Measurements from ENCODE around the gene OR8D1. TPM values are rescaled to one million over a fixed set of nuclear protein-coding genes. Genes with fewer than 3 reads are reported as not detected.

OR8D1 gene
- polyA plus RNA-seq (2013): not detected in 2 replicates

DNA sequence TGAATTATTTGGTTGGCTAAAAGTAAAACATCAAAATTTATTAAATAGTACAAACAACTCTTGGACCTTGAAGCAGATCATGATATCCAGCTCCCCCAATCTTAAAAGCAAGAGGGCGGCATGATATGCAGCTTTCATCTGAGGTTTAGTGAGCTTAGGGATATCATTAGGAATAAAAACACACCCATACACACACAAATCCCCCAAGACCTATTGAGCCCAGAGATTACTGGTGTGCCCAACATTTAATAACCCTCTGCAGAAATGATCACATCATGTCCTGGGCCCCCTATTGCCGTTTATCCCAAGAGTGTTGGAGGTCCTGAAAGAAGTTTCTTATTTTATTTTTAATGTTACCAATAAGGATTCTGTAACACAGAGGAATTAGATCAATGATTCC lies at the start of gene OR8D1:
OR8D1 (minus strand) TSS at position 101 of the 400 bp plus-strand sequence. CDS start 3,183 bp downstream, outside the sequence.
- no peak within 1 kb of the TSS for H3K9ac ChIP-seq (ENCODE audit: low read length)
- H3K4ac ChIP-seq (ENCODE audit: low read depth, low read length): no peak within 1 kb of the TSS
- H4K8ac ChIP-seq (ENCODE audit: low read depth, low read length): no peak within 1 kb of the TSS
- no peak within 1 kb of the TSS for H2BK120ac ChIP-seq (ENCODE audit: insufficient read depth, low read length, poor library complexity)
- WGBS (ENCODE audit: extremely low coverage, insufficient coverage, insufficient read length): no CpG with 5 or more reads among the region's 2 CpGs
- no peak within 1 kb of the TSS for H4K91ac ChIP-seq (ENCODE audit: low read depth, low read length)
- no peak within 1 kb of the TSS for H3K4me3 ChIP-seq (ENCODE audit: low read depth, low read length)
- no peak within 1 kb of the TSS for H2AK5ac ChIP-seq (ENCODE audit: low read length)
- H2BK12ac ChIP-seq (ENCODE audit: low read length): no peak within 1 kb of the TSS
- H3K36me3 ChIP-seq (ENCODE audit: control insufficient read depth in 1 of 2, insufficient read depth in 2 of 2, low read length in 2 of 2): no peaks in the 10 kb centered on the region
- no peak within 1 kb of the TSS for H3K14ac ChIP-seq (ENCODE audit: low read length)
- H3K23ac ChIP-seq (ENCODE audit: low read length): no peak within 1 kb of the TSS
- no peaks in the 10 kb centered on the region for H3K27me3 ChIP-seq (ENCODE audit: insufficient read depth, low read length)
- H3K4me1 ChIP-seq (ENCODE audit: control insufficient read depth in 1 of 2, insufficient read depth in 2 of 2, low read length in 2 of 2): no peaks in the 10 kb centered on the region
- H2AFZ ChIP-seq (ENCODE audit: insufficient read depth, low read length, poor library complexity): no peak within 1 kb of the TSS
- no peak for DNase-seq
- H2BK5ac ChIP-seq (ENCODE audit: low read depth, low read length, poor library complexity): no peak within 1 kb of the TSS
- H4K12ac ChIP-seq (ENCODE audit: low read depth, low read length): no peak within 1 kb of the TSS
- H3K79me1 ChIP-seq (ENCODE audit: low read length): no peaks in the 10 kb centered on the region
- H3K9me3 ChIP-seq (ENCODE audit: insufficient read depth, low read depth, low read length): no peaks in the 10 kb centered on the region
- no peaks in the 10 kb centered on the region for H3K79me2 ChIP-seq (ENCODE audit: control insufficient read depth, insufficient read depth, low read length, poor library complexity)
- H3K18ac ChIP-seq (ENCODE audit: low read length): no peak within 1 kb of the TSS
- H3K27ac ChIP-seq (ENCODE audit: low read depth, low read length): no peak within 1 kb of the TSS
- H3K4me2 ChIP-seq (ENCODE audit: low read length): no peak within 1 kb of the TSS

DNA sequence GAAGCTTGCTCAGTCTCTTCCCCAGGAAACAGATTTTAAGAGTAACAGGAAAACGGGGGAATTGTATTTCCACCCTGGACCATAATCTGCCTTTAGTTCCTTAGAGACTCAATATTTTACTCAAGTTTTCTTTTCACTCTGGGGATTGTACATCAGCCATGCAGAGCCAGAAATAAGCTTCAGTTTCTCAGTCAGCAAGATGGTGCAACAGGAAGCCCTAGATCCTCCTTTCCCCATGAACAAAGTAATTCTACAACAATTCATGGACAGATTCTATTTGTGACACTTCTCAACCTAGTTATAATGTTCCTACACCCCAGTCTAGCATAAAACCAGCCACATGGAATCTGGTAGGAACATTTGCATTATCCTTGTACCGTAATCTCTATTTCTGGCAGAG lies 45.8 kb upstream of the OR8D1 start:
- no peak for DNase-seq
- Histone ChIP-seq H2AK5ac (ENCODE audit: low read length) (no peak overlapping the region), H3K79me1 (ENCODE audit: low read length) (no peaks in the 10 kb centered on the region), H3K9ac (ENCODE audit: low read length) (no peak overlapping the region), H2BK5ac (ENCODE audit: low read depth, low read length, poor library complexity) (no peak overlapping the region), H2AFZ (ENCODE audit: insufficient read depth, low read length, poor library complexity) (no peak overlapping the region), H3K79me2 (ENCODE audit: control insufficient read depth, insufficient read depth, low read length, poor library complexity) (no peaks in the 10 kb centered on the region), H3K4me3 (ENCODE audit: low read depth, low read length) (no peak overlapping the region), H3K4me1 (ENCODE audit: control insufficient read depth in 1 of 2, insufficient read depth in 2 of 2, low read length in 2 of 2) (no peaks in the 10 kb centered on the region), H3K14ac (ENCODE audit: low read length) (no peak overlapping the region), H3K4me2 (ENCODE audit: low read length) (no peak overlapping the region), H3K27ac (ENCODE audit: low read depth, low read length) (no peak overlapping the region), H2BK120ac (ENCODE audit: insufficient read depth, low read length, poor library complexity) (no peak overlapping the region), H3K9me3 (ENCODE audit: insufficient read depth, low read depth, low read length) (no peaks in the 10 kb centered on the region), H3K4ac (ENCODE audit: low read depth, low read length) (no peak overlapping the region), H3K36me3 (ENCODE audit: control insufficient read depth in 1 of 2, insufficient read depth in 2 of 2, low read length in 2 of 2) (no peaks in the 10 kb centered on the region), H3K23ac (ENCODE audit: low read length) (no peak overlapping the region), H3K27me3 (ENCODE audit: insufficient read depth, low read length) (no peaks in the 10 kb centered on the region), H4K12ac (ENCODE audit: low read depth, low read length) (no peak overlapping the region), H4K8ac (ENCODE audit: low read depth, low read length) (no peak overlapping the region), H4K91ac (ENCODE audit: low read depth, low read length) (no peak overlapping the region), H3K18ac (ENCODE audit: low read length) (no peak overlapping the region), H2BK12ac (ENCODE audit: low read length) (no peak overlapping the region)
- no CpG with 5 or more reads among the region's 2 CpGs for WGBS (ENCODE audit: extremely low coverage, insufficient coverage, insufficient read length)

DNA sequence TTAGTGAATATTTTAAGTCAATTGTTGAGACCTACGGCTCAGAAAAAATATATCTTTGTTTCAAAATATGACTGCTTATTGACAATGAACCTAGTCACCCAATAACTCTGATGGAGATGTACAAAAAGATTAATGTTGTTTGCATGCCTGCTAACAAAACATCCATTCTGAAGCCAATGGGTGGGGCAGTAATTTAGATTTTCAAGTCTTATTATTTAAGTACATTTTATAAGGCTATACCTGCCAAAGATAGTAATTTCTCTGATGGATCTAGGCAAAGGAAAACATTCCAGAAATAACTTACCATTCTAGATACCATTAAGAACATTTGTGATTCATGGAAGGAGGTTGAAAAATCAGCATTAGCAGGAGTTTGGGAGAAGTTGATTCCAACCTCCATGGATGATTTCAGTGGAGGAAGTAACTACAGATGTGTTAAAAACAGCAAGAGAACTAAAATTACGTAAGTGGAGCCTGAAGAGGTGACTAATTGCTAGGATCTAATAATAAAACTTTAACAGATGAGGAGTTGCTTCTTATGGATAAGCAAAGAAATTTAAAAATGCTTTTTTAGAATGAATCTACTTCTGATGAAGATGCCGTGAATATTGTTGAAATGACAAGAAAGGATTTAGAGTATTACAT lies 32.7 kb upstream of the OR8D1 start:
- no peaks in the 10 kb centered on the region for H3K36me3 ChIP-seq (ENCODE audit: control insufficient read depth in 1 of 2, insufficient read depth in 2 of 2, low read length in 2 of 2)
- H3K4me1 ChIP-seq (ENCODE audit: control insufficient read depth in 1 of 2, insufficient read depth in 2 of 2, low read length in 2 of 2): no peaks in the 10 kb centered on the region
- H3K9ac ChIP-seq (ENCODE audit: low read length): no peak overlapping the region
- no peak overlapping the region for H3K4me2 ChIP-seq (ENCODE audit: low read length)
- no peak overlapping the region for H3K4ac ChIP-seq (ENCODE audit: low read depth, low read length)
- H2BK12ac ChIP-seq (ENCODE audit: low read length): no peak overlapping the region
- no peaks in the 10 kb centered on the region for H3K27me3 ChIP-seq (ENCODE audit: insufficient read depth, low read length)
- no peak overlapping the region for H4K12ac ChIP-seq (ENCODE audit: low read depth, low read length)
- no peak overlapping the region for H3K18ac ChIP-seq (ENCODE audit: low read length)
- no CpG with 5 or more reads among the region's 3 CpGs for WGBS (ENCODE audit: extremely low coverage, insufficient coverage, insufficient read length)
- no peak overlapping the region for H2BK120ac ChIP-seq (ENCODE audit: insufficient read depth, low read length, poor library complexity)
- no peak overlapping the region for H2AFZ ChIP-seq (ENCODE audit: insufficient read depth, low read length, poor library complexity)
- no peaks in the 10 kb centered on the region for H3K79me1 ChIP-seq (ENCODE audit: low read length)
- no peaks in the 10 kb centered on the region for H3K9me3 ChIP-seq (ENCODE audit: insufficient read depth, low read depth, low read length)
- no peaks in the 10 kb centered on the region for H3K79me2 ChIP-seq (ENCODE audit: control insufficient read depth, insufficient read depth, low read length, poor library complexity)
- H3K4me3 ChIP-seq (ENCODE audit: low read depth, low read length): no peak overlapping the region
- H2BK5ac ChIP-seq (ENCODE audit: low read depth, low read length, poor library complexity): no peak overlapping the region
- H3K23ac ChIP-seq (ENCODE audit: low read length): no peak overlapping the region
- H3K27ac ChIP-seq (ENCODE audit: low read depth, low read length): no peak overlapping the region
- no peak overlapping the region for H4K91ac ChIP-seq (ENCODE audit: low read depth, low read length)
- no peak overlapping the region for H4K8ac ChIP-seq (ENCODE audit: low read depth, low read length)
- DNase-seq: no peak
- no peak overlapping the region for H2AK5ac ChIP-seq (ENCODE audit: low read length)
- H3K14ac ChIP-seq (ENCODE audit: low read length): no peak overlapping the region

DNA sequence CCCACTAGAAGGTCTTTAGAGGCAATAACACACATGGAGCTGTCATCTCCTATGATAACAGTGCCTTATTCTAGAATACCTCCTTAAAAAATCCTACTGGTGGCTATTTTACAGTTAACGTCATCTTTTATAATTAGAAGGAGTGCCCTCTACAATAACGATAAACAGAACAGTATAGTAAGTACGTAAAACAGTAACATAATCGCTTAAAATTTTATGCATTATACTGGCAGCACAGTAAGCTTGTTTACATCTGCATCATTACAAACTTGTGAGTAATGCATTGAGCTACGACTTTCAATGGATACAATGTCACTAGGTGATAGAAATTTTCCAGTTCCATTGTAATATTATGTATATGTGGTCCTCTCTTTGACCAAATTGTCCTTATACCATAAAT lies 30.6 kb upstream of the OR8D1 start:
- WGBS (ENCODE audit: extremely low coverage, insufficient coverage, insufficient read length): no CpG with 5 or more reads among the region's 5 CpGs
- H3K27ac ChIP-seq (ENCODE audit: low read depth, low read length): no peak overlapping the region
- no peaks in the 10 kb centered on the region for H3K79me1 ChIP-seq (ENCODE audit: low read length)

More for the DNA sequence above, 30.6 kb upstream of the OR8D1 start:
- H3K9me3 ChIP-seq (ENCODE audit: insufficient read depth, low read depth, low read length): no peaks in the 10 kb centered on the region
- H3K27me3 ChIP-seq (ENCODE audit: insufficient read depth, low read length): no peaks in the 10 kb centered on the region
- no peak overlapping the region for H3K9ac ChIP-seq (ENCODE audit: low read length)
- no peak overlapping the region for H3K4ac ChIP-seq (ENCODE audit: low read depth, low read length)
- no peak overlapping the region for H3K4me2 ChIP-seq (ENCODE audit: low read length)
- no peaks in the 10 kb centered on the region for H3K79me2 ChIP-seq (ENCODE audit: control insufficient read depth, insufficient read depth, low read length, poor library complexity)
- H2BK5ac ChIP-seq (ENCODE audit: low read depth, low read length, poor library complexity): no peak overlapping the region
- H4K91ac ChIP-seq (ENCODE audit: low read depth, low read length): no peak overlapping the region
- H2AK5ac ChIP-seq (ENCODE audit: low read length): no peak overlapping the region
- no peak overlapping the region for H3K4me3 ChIP-seq (ENCODE audit: low read depth, low read length)
- H3K23ac ChIP-seq (ENCODE audit: low read length): no peak overlapping the region
- no peaks in the 10 kb centered on the region for H3K36me3 ChIP-seq (ENCODE audit: control insufficient read depth in 1 of 2, insufficient read depth in 2 of 2, low read length in 2 of 2)
- H3K18ac ChIP-seq (ENCODE audit: low read length): no peak overlapping the region
- no peak overlapping the region for H2AFZ ChIP-seq (ENCODE audit: insufficient read depth, low read length, poor library complexity)
- no peak overlapping the region for H4K12ac ChIP-seq (ENCODE audit: low read depth, low read length)
- no peak for DNase-seq
- H2BK120ac ChIP-seq (ENCODE audit: insufficient read depth, low read length, poor library complexity): no peak overlapping the region
- H2BK12ac ChIP-seq (ENCODE audit: low read length): no peak overlapping the region
- H3K14ac ChIP-seq (ENCODE audit: low read length): no peak overlapping the region
- no peaks in the 10 kb centered on the region for H3K4me1 ChIP-seq (ENCODE audit: control insufficient read depth in 1 of 2, insufficient read depth in 2 of 2, low read length in 2 of 2)
- H4K8ac ChIP-seq (ENCODE audit: low read depth, low read length): no peak overlapping the region
